Transverse colon (tissue), 3 donors: ENCODE measurements around the gene MYH16.

Experiments used
- POLR2A ChIP-seq: fragments of 450-650 bp; IDR thresholded peaks from one replicate; pipeline ENCODE4 v1.6.1; 2016; ENCODE audit warnings: antibody characterized with exemption, mild to moderate bottlenecking, moderate library complexity
- POLR2AphosphoS5 ChIP-seq, 3 donors: sonication (generic); formaldehyde crosslinking; IDR thresholded peaks; one replicate each; pipeline ENCODE4 v1.6.1; 2016; ENCODE audit warnings: antibody characterized with exemption in 3 of 3

- no peak for TF ChIP-seq POLR2A
- TF ChIP-seq POLR2AphosphoS5 (IDR thresholded peaks at IDR 0.05): no peak
These were observed 6.7 kb upstream of the MYH16 start for GRCh38 chr7:99265848-99266480.
